DND-41 (cell line): ENCODE measurements around the gene MEI1.

ENCODE experiments used
- ATAC-seq: fragments of 200-7000 bp; cut with Tn5 transposase; 3 replicates; pipeline ENCODE4 v1.9.1; 2021; ENCODE audit warnings: low read depth; ENCODE audit not compliant: insufficient read depth
- DNase-seq: peaks from one replicate; pipeline ENCODE4 v3.0.0-alpha.2; 2020
- H2AFZ ChIP-seq: 2 replicates; pipeline ENCODE4 v1.6.0; 2012; ENCODE audit warnings: low read depth, low read length
- H3K27ac ChIP-seq: 2 replicates; pipeline ENCODE4 v1.5.1; 2012; ENCODE audit warnings: low read length, inconsistent platforms
- H3K27me3 ChIP-seq: fragments of 200-600 bp; sonication (generic); 2 replicates; pipeline ENCODE4 v1.6.0; 2012; ENCODE audit warnings: low read length, mild to moderate bottlenecking, inconsistent platforms; ENCODE audit not compliant: insufficient read depth, poor library complexity
- H3K36me3 ChIP-seq: 2 replicates; pipeline ENCODE4 v1.5.1; 2012; ENCODE audit warnings: low read length, inconsistent platforms; ENCODE audit not compliant: insufficient read depth
- H3K4me1 ChIP-seq: 2 replicates; pipeline ENCODE4 v1.5.1; 2012; ENCODE audit warnings: mild to moderate bottlenecking, low read length; ENCODE audit not compliant: insufficient read depth
- H3K4me2 ChIP-seq: 2 replicates; pipeline ENCODE4 v1.6.0; 2012; ENCODE audit warnings: mild to moderate bottlenecking, moderate library complexity, low read length, inconsistent platforms; ENCODE audit not compliant: insufficient read depth
- H3K4me3 ChIP-seq, 2 experiments: fragments of 200-600 bp in 1 of 2; shearing (Covaris generic) in 1 of 2; 2 replicates each; pipeline ENCODE4 v1.5.1; 2012 to 2016; ENCODE audit warnings: inconsistent platforms in 2 of 2, low read length in 2 of 2, mild to moderate bottlenecking in 2 of 2, low read depth in 1 of 2, moderate library complexity in 1 of 2
- H3K79me2 ChIP-seq: 2 replicates; pipeline ENCODE4 v1.6.0; 2012; ENCODE audit warnings: low read length, inconsistent platforms; ENCODE audit not compliant: insufficient read depth
- H3K9ac ChIP-seq: 2 replicates; pipeline ENCODE4 v1.6.0; 2012; ENCODE audit warnings: low read depth, mild to moderate bottlenecking, inconsistent platforms, low read length, moderate library complexity
- H3K9me3 ChIP-seq: 2 replicates; pipeline ENCODE4 v1.5.1; 2012; ENCODE audit warnings: low read length, moderate library complexity, mild to moderate bottlenecking, inconsistent platforms; ENCODE audit not compliant: insufficient read depth, severe bottlenecking
- H4K20me1 ChIP-seq: 2 replicates; pipeline ENCODE4 v1.6.0; 2012; ENCODE audit warnings: low read length; ENCODE audit not compliant: insufficient read depth
- CTCF ChIP-seq: IDR thresholded peaks from 2 replicates; pipeline ENCODE4 v1.5.1; 2012; ENCODE audit warnings: borderline replicate concordance, low read length, moderate library complexity, mild to moderate bottlenecking; ENCODE audit not compliant: poor library complexity, severe bottlenecking; ENCODE audit errors: extremely low read depth
- EZH2 ChIP-seq: IDR thresholded peaks from 3 replicates; pipeline ENCODE4 v1.6.1; 2012; ENCODE audit warnings: borderline replicate concordance, low read depth, mild to moderate bottlenecking, moderate library complexity, low read length, inconsistent platforms; ENCODE audit not compliant: severe bottlenecking

Gene MEI1

GRCh38 chr22:41822317-41823057, 123.2 kb downstream of the MEI1 start:
- TF ChIP-seq CTCF (peak; percentile 78), EZH2 (no peak)
- Histone ChIP-seq H4K20me1 (0 out of 2 replicates have a peak, but pooled peaks cover 5% of the 10 kb centered on the region), H3K79me2 (no peaks in the 10 kb centered on the region), H3K4me3 (no peak overlapping the region), H3K4me2 (no peak overlapping the region), H2AFZ (no peak overlapping the region), H3K36me3 (peaks cover 46% of the 10 kb centered on the region), H3K9me3 (no peaks in the 10 kb centered on the region), H3K4me1 (no peaks in the 10 kb centered on the region), H3K9ac (no peak overlapping the region), H3K27me3 (no peaks in the 10 kb centered on the region), H3K27ac (0 out of 2 replicates have a peak overlapping the region, but pooled peaks have one; percentile 7)
- ATAC-seq (peak; percentile 74), DNase-seq (peak; percentile 29)

DNA sequence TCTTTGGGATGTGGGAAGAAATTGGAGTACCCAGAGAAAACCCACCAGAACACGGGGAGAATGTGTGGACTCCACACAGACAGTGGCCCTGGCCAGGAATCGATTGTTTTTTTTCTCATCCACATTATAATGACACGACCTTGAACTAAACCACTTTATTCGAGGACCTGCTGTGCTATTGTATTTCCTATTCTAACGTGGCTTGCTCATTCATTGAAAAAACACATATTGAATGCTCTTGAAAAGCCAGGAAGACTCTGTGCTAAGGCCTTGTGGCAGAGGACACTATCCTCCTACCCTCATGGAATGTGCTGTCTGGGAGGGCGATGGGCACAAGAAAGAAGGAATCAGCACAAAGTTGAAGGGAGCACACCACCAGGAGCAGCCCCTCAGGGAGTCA, 124.5 kb downstream of the MEI1 start:
- TF ChIP-seq CTCF (no peak), EZH2 (no peak)
- H3K9ac ChIP-seq = no peak overlapping the region
- H3K27me3 ChIP-seq = no peaks in the 10 kb centered on the region
- no peak overlapping the region for H2AFZ ChIP-seq
- H3K27ac ChIP-seq = no peak overlapping the region
- peaks cover 43% of the 10 kb centered on the region for H3K36me3 ChIP-seq
- ATAC-seq = no peak
- no peak overlapping the region for H3K4me3 ChIP-seq
- H4K20me1 ChIP-seq = 0 out of 2 replicates have a peak, but pooled peaks cover 5% of the 10 kb centered on the region
- H3K9me3 ChIP-seq = no peaks in the 10 kb centered on the region
- no peaks in the 10 kb centered on the region for H3K79me2 ChIP-seq
- DNase-seq = no peak
- H3K4me2 ChIP-seq = no peak overlapping the region
- H3K4me1 ChIP-seq = no peaks in the 10 kb centered on the region

DNA sequence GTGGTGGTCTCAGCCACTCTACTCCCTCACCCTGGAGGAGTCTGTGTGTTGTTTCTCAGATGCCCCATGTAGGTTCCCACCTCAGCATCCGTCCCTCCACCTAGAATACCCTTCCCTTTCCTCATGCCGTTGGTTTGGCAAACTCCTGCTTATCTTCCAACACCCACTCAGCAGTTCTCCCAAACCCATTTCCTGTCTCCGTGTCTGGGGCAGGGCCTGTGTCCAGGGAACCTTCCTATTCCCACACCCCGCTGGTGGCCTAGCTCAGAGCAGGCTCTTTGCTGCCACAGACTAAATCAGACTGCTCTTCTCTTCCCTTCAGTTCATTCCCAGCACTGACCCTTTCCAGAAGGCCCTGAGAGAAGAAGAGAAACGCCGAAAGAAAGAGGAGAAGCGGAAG, 126.1 kb downstream of the MEI1 start:
- no peak overlapping the region for H2AFZ ChIP-seq
- H4K20me1 ChIP-seq = 0 out of 2 replicates have a peak, but pooled peaks cover 5% of the 10 kb centered on the region
- H3K27ac ChIP-seq = peak overlapping the region; percentile 23; the same call in 1 of the 2 replicates
- peaks cover 37% of the 10 kb centered on the region for H3K36me3 ChIP-seq
- no peaks in the 10 kb centered on the region for H3K4me1 ChIP-seq
- H3K79me2 ChIP-seq = no peaks in the 10 kb centered on the region
- no peak overlapping the region for H3K4me3 ChIP-seq
- H3K27me3 ChIP-seq = no peaks in the 10 kb centered on the region
- TF ChIP-seq EZH2 = no peak
- TF ChIP-seq CTCF = no peak
- DNase-seq (no peak), ATAC-seq (no peak)
- H3K9ac ChIP-seq = no peak overlapping the region
- no peak overlapping the region for H3K4me2 ChIP-seq
- no peaks in the 10 kb centered on the region for H3K9me3 ChIP-seq
